Mesothelial cell of epicardium (in vitro differentiated cells): ENCODE results near the gene ITIH3. TPM values are rescaled to one million over a fixed set of nuclear protein-coding genes. Genes with fewer than 3 reads are reported as not detected.

Experiments
- DNase-seq, 2 experiments: peaks; one replicate each; pipeline ENCODE4 v3.0.0; 2021; ENCODE audit warnings: low spot score in 2 of 2; ENCODE audit not compliant: unreplicated experiment in 2 of 2
- H3K27ac Mint-ChIP-seq: 2 replicates; pipeline ENCODE4 v1.8.0; 2021; ENCODE audit warnings: mixed read lengths
- H3K27me3 Mint-ChIP-seq: 2 replicates; pipeline ENCODE4 v1.8.0; 2021; ENCODE audit warnings: low read depth, mixed read lengths
- H3K36me3 Mint-ChIP-seq: 2 replicates; pipeline ENCODE4 v1.8.0; 2021; ENCODE audit warnings: mixed read lengths
- H3K4me1 Mint-ChIP-seq: 2 replicates; pipeline ENCODE4 v1.8.0; 2021; ENCODE audit warnings: mixed read lengths
- H3K4me3 Mint-ChIP-seq: 2 replicates; pipeline ENCODE4 v1.8.0; 2021; ENCODE audit warnings: mild to moderate bottlenecking, moderate library complexity, mixed read lengths
- H3K9me3 Mint-ChIP-seq: 2 replicates; pipeline ENCODE4 v1.8.0; 2021; ENCODE audit warnings: mixed read lengths
- CTCF ChIP-seq: fragments of 200-600 bp; sonication (generic); IDR thresholded peaks from one replicate; pipeline ENCODE4 v1.5.0; 2021; ENCODE audit warnings: antibody characterized with exemption; ENCODE audit not compliant: unreplicated experiment
- total RNA-seq: library from RNA; stranded (reverse); gene quantifications from 3 replicates; pipeline ENCODE4 v1.2.1, GENCODE V29; 2021

ITIH3 gene
- total RNA-seq, 1 donor from 2014 or later = 22.4 TPM

GRCh38 chr3:52787672-52788625, 6.6 kb upstream of the ITIH3 start:
- no peak for DNase-seq
- no peak overlapping the region for H3K4me3 Mint-ChIP-seq
- no peaks in the 10 kb centered on the region for H3K4me1 Mint-ChIP-seq
- no peaks in the 10 kb centered on the region for H3K9me3 Mint-ChIP-seq
- H3K36me3 Mint-ChIP-seq = no peaks in the 10 kb centered on the region
- TF ChIP-seq CTCF = no peak
- H3K27ac Mint-ChIP-seq = no peak overlapping the region
- peaks cover 12% of the 10 kb centered on the region for H3K27me3 Mint-ChIP-seq

GRCh38 chr3:52788890-52789745, 5.5 kb upstream of the ITIH3 start:
- H3K9me3 Mint-ChIP-seq = no peaks in the 10 kb centered on the region
- no peak overlapping the region for H3K27ac Mint-ChIP-seq
- H3K36me3 Mint-ChIP-seq = no peaks in the 10 kb centered on the region
- peaks cover 3% of the 10 kb centered on the region for H3K27me3 Mint-ChIP-seq
- no peak for TF ChIP-seq CTCF
- no peaks in the 10 kb centered on the region for H3K4me1 Mint-ChIP-seq
- H3K4me3 Mint-ChIP-seq = no peak overlapping the region
- DNase-seq = no peak

- no peak for TF ChIP-seq CTCF
- Mint-ChIP-seq H3K27ac (no peak overlapping the region), H3K4me1 (no peaks in the 10 kb centered on the region), H3K4me3 (no peak overlapping the region), H3K36me3 (no peaks in the 10 kb centered on the region), H3K9me3 (no peaks in the 10 kb centered on the region), H3K27me3 (peaks cover 2% of the 10 kb centered on the region)
- DNase-seq = no peak
Observed at GRCh38 chr3:52789746-52790040, 4.9 kb upstream of the ITIH3 start.

- H3K9me3 Mint-ChIP-seq = no peaks in the 10 kb centered on the region
- no peaks in the 10 kb centered on the region for H3K36me3 Mint-ChIP-seq
- DNase-seq = no peak
- no peak for TF ChIP-seq CTCF
- no peak overlapping the region for H3K4me3 Mint-ChIP-seq
- H3K27ac Mint-ChIP-seq = no peak overlapping the region
- no peaks in the 10 kb centered on the region for H3K4me1 Mint-ChIP-seq
- no peaks in the 10 kb centered on the region for H3K27me3 Mint-ChIP-seq
Observed at GRCh38 chr3:52790337-52790736, 4.3 kb upstream of the ITIH3 start.

GRCh38 chr3:52790741-52791140, 3.9 kb upstream of the ITIH3 start:
- TF ChIP-seq CTCF = no peak

More at GRCh38 chr3:52790741-52791140, 3.9 kb upstream of the ITIH3 start:
- no peak overlapping the region for H3K27ac Mint-ChIP-seq
- no peak for DNase-seq
- no peaks in the 10 kb centered on the region for H3K4me1 Mint-ChIP-seq
- no peaks in the 10 kb centered on the region for H3K27me3 Mint-ChIP-seq
- no peaks in the 10 kb centered on the region for H3K36me3 Mint-ChIP-seq
- no peak overlapping the region for H3K4me3 Mint-ChIP-seq
- H3K9me3 Mint-ChIP-seq = no peaks in the 10 kb centered on the region
